ENCODE measurements around the gene SYNM. TPM values are rescaled to one million over a fixed set of nuclear protein-coding genes. Genes with fewer than 3 reads are reported as not detected.

Gene SYNM
- polyA plus RNA-seq, 1 experiment: 3.2 TPM

DNA sequence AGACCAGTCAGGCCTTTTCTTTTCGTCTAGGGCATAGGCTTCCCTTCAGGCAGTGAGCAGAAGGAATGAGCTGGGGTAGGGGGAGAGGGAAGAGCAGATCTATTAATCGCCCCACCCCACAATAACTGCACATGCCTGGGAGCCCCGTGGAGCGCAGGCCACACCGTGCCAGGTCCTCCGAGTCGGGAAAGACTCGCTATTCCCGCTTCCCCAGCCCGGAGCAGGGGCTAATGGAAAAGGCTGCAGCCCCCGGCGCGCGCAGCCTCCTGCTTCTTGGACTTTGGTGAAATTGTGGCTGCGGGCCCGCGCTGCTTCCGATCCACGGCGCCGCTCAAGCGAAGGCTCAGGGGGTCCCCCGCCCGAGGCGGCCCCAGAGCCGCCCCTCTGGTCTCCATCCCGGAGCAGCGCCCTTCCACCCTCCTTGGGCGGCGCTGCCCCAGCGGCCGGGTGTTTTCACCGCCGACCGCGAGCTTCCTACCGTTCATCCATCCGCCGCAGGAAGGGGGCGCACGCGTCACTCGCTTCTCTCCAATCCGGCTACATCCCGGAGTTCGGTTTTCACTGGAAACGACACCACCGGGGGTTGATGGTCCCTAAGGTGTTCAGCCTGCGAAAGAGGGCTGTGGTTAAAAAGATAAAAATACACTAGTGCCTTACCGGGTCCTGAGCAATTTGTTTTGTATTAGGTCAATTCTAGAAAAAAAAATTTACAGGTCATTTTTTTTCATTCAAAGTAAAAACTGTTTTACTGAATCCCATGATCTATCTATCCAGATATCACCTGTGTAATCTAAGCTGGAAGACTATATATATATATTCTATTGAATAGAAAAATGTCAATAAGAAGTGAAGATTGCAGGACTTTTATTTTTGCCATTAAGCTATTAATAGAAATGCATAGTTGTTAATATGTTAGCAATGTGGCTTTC, 4.4 kb upstream of the SYNM start:
- Histone ChIP-seq H3K4me3 (ENCODE audit: low read depth, low read length) (peak overlapping the region; percentile 50), H3K9me3 (ENCODE audit: control insufficient read depth, insufficient read depth, low read length) (no peaks in the 10 kb centered on the region), H3K27me3 (ENCODE audit: control insufficient read depth, insufficient read depth, low read length) (peaks cover 24% of the 10 kb centered on the region), H3K27ac (ENCODE audit: low read depth, low read length) (no peak overlapping the region)
- no peak for DNase-seq (ENCODE audit: low read depth, low spot score)
- TF ChIP-seq CTCF (IDR thresholded peaks at IDR 0.05; ENCODE audit: low read depth, low read length): peak; percentile 89
- ChIA-PET POLR2A (interaction anchor here (0.5 kb wide), 1 partner anchor 28 kb away, joined by 3 read pairs; no protein-coding TSS in a partner anchor), CTCF (interaction anchor here (0.5 to 8.0 kb wide), 63 partner anchors 9 to 713 kb away, joined by 3 to 198 read pairs (median 4); no protein-coding TSS in a partner anchor)

- Histone ChIP-seq H3K9me3 (ENCODE audit: control insufficient read depth, insufficient read depth, low read length) (no peaks in the 10 kb centered on the region), H3K4me3 (ENCODE audit: low read depth, low read length) (no peak overlapping the region), H3K27me3 (ENCODE audit: control insufficient read depth, insufficient read depth, low read length) (peaks cover 22% of the 10 kb centered on the region), H3K27ac (ENCODE audit: low read depth, low read length) (no peak overlapping the region)
- CTCF ChIA-PET: interaction anchor here (0.6 to 8.0 kb wide), 41 partner anchors 9 to 661 kb away, joined by 3 to 198 read pairs (median 6); no protein-coding TSS in a partner anchor
- no peak for DNase-seq (ENCODE audit: low read depth, low spot score)
- POLR2A ChIA-PET: no interaction called here
- no peak for TF ChIP-seq CTCF (IDR thresholded peaks at IDR 0.05; ENCODE audit: low read depth, low read length)
Measured at GRCh38 chr15:99101501-99101900, 3.4 kb upstream of the SYNM start.

DNA sequence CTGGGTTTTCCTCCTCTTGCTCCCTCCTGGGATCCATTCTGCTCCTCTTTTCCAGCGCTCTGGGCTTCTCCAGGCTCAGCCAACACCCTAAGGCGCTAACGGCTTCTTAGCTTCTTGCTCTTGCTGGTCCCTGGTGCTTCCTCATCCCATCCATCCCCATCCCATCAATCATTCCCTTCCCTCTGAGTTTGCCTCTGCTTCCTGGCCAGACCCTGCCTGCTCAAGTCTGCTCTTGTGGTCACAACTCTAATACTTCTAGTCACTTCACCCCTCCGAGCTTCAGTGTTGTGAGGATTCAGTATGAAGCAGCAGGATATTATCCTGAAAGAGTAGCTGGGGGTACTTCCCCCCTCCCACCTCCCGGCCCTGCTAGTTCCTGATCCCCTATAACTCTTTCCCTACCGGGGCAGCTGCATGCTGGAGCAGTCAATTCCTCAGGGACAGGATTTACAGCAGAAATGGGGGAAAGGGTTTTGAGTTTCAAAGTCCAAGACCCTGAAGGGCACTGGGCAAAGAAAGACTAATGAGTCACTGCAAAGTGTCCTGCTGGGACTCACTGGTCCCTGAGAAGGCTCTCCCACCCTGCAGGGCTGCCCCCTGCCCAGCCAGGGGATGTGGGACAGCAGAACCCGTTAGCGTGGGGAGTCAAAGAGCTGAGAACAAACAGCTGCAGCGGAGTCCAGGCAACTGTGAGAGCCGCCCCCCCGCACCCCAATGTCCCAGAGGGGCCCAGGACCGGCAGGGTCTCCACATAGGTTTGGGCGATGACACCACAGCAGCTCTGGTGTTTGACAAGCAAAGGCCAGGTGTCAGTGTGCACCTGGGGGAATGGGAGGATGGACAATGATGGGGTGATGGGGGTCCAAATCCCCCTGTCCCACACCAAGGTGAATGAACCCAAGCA, 2.3 kb upstream of the SYNM start:
- Histone ChIP-seq H3K4me3 (ENCODE audit: low read depth, low read length) (no peak overlapping the region), H3K27ac (ENCODE audit: low read depth, low read length) (no peak overlapping the region), H3K9me3 (ENCODE audit: control insufficient read depth, insufficient read depth, low read length) (no peaks in the 10 kb centered on the region), H3K27me3 (ENCODE audit: control insufficient read depth, insufficient read depth, low read length) (peaks cover 19% of the 10 kb centered on the region)
- no peak for TF ChIP-seq CTCF (IDR thresholded peaks at IDR 0.05; ENCODE audit: low read depth, low read length)
- no peak for DNase-seq (ENCODE audit: low read depth, low spot score)
- CTCF ChIA-PET: interaction anchor here (0.8 to 8.0 kb wide), 8 partner anchors 15 to 583 kb away, joined by 3 to 198 read pairs (median 10); no protein-coding TSS in a partner anchor
- POLR2A ChIA-PET: no interaction called here

GRCh38 chr15:99103279-99103678, 1.6 kb upstream of the SYNM start:
- POLR2A ChIA-PET: no interaction called here
- H3K27ac ChIP-seq (ENCODE audit: low read depth, low read length): no peak overlapping the region
- TF ChIP-seq CTCF (IDR thresholded peaks at IDR 0.05; ENCODE audit: low read depth, low read length): no peak
- DNase-seq (ENCODE audit: low read depth, low spot score): no peak
- H3K4me3 ChIP-seq (ENCODE audit: low read depth, low read length): no peak overlapping the region
- CTCF ChIA-PET: interaction anchor here (1.0 to 8.0 kb wide), 4 partner anchors 14 to 601 kb away, joined by 3 to 198 read pairs (median 3); no protein-coding TSS in a partner anchor
- H3K9me3 ChIP-seq (ENCODE audit: control insufficient read depth, insufficient read depth, low read length): no peaks in the 10 kb centered on the region
- H3K27me3 ChIP-seq (ENCODE audit: control insufficient read depth, insufficient read depth, low read length): peaks cover 12% of the 10 kb centered on the region
